GM12878 (cell line): Measurements from ENCODE around the gene SLCO2A1.

Source experiments
- EZH2 ChIP-seq: IDR thresholded peaks from 2 replicates; pipeline ENCODE4 v1.6.1; 2012; ENCODE audit warnings: low read depth, mild to moderate bottlenecking, control low read depth, inconsistent platforms, low read length, borderline replicate concordance; ENCODE audit not compliant: control insufficient read depth
- FOXM1 ChIP-seq: IDR thresholded peaks from 2 replicates; pipeline ENCODE4 v1.6.1; 2012; ENCODE audit warnings: low read depth, mild to moderate bottlenecking, inconsistent platforms, low read length, moderate library complexity
- PAX5 ChIP-seq: IDR thresholded peaks from 2 replicates; pipeline ENCODE4 v1.6.1; 2011; ENCODE audit warnings: low read depth, low read length, borderline replicate concordance
- SIN3A ChIP-seq: IDR thresholded peaks from 2 replicates; pipeline ENCODE4 v1.6.1; 2012; ENCODE audit warnings: low read depth, low read length, improper control_type of control experiment
- STAT1 ChIP-seq: fragments of 450-650 bp; conservative IDR thresholded peaks from 2 replicates; pipeline ENCODE4 v1.6.1; 2014; ENCODE audit warnings: antibody characterized with exemption, mild to moderate bottlenecking
- SUZ12 ChIP-seq: fragments of 200-600 bp; sonication (generic); IDR thresholded peaks from one replicate; pipeline ENCODE4 v1.6.1; 2018; ENCODE audit warnings: antibody characterized with exemption, mild to moderate bottlenecking; ENCODE audit not compliant: unreplicated experiment
- TCF12 ChIP-seq: IDR thresholded peaks from 2 replicates; pipeline ENCODE4 v1.6.1; 2011; ENCODE audit warnings: low read depth, mild to moderate bottlenecking, low read length
- TF ChIP-seq, protein P1 (sequence below): IDR thresholded peaks from 2 replicates; pipeline ENCODE4 v1.6.1; 2012; ENCODE audit warnings: mild to moderate bottlenecking, low read depth, low read length

GRCh38 chr3:133983126-133983525 lies 46.6 kb downstream of the SLCO2A1 start:
- no peak for TF ChIP-seq FOXM1
- TF ChIP-seq PAX5, result no peak
- TF ChIP-seq, protein P1, sequence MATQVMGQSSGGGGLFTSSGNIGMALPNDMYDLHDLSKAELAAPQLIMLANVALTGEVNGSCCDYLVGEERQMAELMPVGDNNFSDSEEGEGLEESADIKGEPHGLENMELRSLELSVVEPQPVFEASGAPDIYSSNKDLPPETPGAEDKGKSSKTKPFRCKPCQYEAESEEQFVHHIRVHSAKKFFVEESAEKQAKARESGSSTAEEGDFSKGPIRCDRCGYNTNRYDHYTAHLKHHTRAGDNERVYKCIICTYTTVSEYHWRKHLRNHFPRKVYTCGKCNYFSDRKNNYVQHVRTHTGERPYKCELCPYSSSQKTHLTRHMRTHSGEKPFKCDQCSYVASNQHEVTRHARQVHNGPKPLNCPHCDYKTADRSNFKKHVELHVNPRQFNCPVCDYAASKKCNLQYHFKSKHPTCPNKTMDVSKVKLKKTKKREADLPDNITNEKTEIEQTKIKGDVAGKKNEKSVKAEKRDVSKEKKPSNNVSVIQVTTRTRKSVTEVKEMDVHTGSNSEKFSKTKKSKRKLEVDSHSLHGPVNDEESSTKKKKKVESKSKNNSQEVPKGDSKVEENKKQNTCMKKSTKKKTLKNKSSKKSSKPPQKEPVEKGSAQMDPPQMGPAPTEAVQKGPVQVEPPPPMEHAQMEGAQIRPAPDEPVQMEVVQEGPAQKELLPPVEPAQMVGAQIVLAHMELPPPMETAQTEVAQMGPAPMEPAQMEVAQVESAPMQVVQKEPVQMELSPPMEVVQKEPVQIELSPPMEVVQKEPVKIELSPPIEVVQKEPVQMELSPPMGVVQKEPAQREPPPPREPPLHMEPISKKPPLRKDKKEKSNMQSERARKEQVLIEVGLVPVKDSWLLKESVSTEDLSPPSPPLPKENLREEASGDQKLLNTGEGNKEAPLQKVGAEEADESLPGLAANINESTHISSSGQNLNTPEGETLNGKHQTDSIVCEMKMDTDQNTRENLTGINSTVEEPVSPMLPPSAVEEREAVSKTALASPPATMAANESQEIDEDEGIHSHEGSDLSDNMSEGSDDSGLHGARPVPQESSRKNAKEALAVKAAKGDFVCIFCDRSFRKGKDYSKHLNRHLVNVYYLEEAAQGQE, result no peak
- TF ChIP-seq SIN3A, result no peak
- TF ChIP-seq EZH2, result no peak
- no peak for TF ChIP-seq SUZ12
- no peak for TF ChIP-seq TCF12
- TF ChIP-seq STAT1, result no peak
